Sigmoid colon (tissue), 4 donors: ENCODE data around the gene RABGAP1L.

ENCODE experiments used
- CTCF ChIP-seq, 4 experiments: fragments of 450-650 bp in 3 of 4; fragments of 200-600 bp in 1 of 4; IDR thresholded peaks; one replicate each; pipeline ENCODE4 v1.5.1; 2016 to 2019; ENCODE audit warnings: antibody characterized with exemption in 4 of 4, mild to moderate bottlenecking in 3 of 4, moderate library complexity in 2 of 4
- EP300 ChIP-seq, 4 donors: sonication (generic); formaldehyde crosslinking; IDR thresholded peaks; one replicate each; pipeline ENCODE4 v1.6.1; 2017; ENCODE audit warnings: antibody characterized with exemption in 4 of 4
- POLR2A ChIP-seq, 2 donors: fragments of 450-650 bp; IDR thresholded peaks; one replicate each; pipeline ENCODE4 v1.6.1; 2016; ENCODE audit warnings: antibody characterized with exemption in 2 of 2, mild to moderate bottlenecking in 2 of 2, moderate library complexity in 2 of 2
- POLR2AphosphoS5 ChIP-seq, 4 donors: sonication (generic); formaldehyde crosslinking; IDR thresholded peaks; one replicate each; pipeline ENCODE4 v1.6.1; 2017; ENCODE audit warnings: antibody characterized with exemption in 4 of 4

GRCh38 chr1:174960362-174960761 lies 801.0 kb downstream of the RABGAP1L start:
- TF ChIP-seq CTCF (IDR thresholded peaks at IDR 0.05) (no peak), EP300 (IDR thresholded peaks at IDR 0.05) (no peak), POLR2A (IDR thresholded peaks at IDR 0.05) (no peak), POLR2AphosphoS5 (IDR thresholded peaks at IDR 0.05) (no peak)
